NCI-H146 treated with DMSO at 0.1 percent for 48 hours (cell line): ENCODE measurements around the gene IGFBP1.

Experiments
- DNase-seq: peaks from one replicate; lab custom pipeline; 2025; ENCODE audit not compliant: unreplicated experiment; lab: John Stamatoyannopoulos, UW

Gene IGFBP1

GRCh38 chr7:45898222-45898621 is 9.9 kb downstream of the IGFBP1 start:
- no peak for DNase-seq

DNA sequence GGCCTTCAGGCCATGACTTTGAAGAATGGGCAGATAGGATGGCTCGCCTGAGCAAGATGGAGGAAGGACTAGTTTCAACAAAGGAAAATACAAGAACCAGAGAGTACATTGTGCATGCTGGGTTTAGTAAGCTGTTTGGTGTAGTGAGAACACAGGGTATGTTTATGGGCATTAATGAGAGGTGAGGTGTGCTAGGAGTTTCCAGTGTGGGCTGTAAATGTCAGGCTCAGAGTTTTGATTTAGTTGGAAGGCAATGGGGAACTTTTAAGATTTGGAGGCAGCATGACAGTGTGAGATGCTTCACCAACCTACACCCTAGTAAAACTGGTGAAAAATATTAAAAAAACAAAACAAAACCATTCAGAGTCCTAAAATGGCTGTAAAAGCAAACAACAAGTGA is 13.3 kb downstream of the IGFBP1 start:
- no peak for DNase-seq

- DNase-seq, result no peak
These were observed 14.5 kb downstream of the IGFBP1 start for GRCh38 chr7:45902820-45903219.

GRCh38 chr7:45909561-45909960 is 21.3 kb downstream of the IGFBP1 start:
- no peak for DNase-seq

- DNase-seq, result no peak
These were observed 22.6 kb downstream of the IGFBP1 start for GRCh38 chr7:45910855-45911254.

- DNase-seq, result no peak
These were observed 23.0 kb downstream of the IGFBP1 start for GRCh38 chr7:45911311-45911710.

GRCh38 chr7:45912972-45913371 is 24.7 kb downstream of the IGFBP1 start:
- DNase-seq, result no peak

DNA sequence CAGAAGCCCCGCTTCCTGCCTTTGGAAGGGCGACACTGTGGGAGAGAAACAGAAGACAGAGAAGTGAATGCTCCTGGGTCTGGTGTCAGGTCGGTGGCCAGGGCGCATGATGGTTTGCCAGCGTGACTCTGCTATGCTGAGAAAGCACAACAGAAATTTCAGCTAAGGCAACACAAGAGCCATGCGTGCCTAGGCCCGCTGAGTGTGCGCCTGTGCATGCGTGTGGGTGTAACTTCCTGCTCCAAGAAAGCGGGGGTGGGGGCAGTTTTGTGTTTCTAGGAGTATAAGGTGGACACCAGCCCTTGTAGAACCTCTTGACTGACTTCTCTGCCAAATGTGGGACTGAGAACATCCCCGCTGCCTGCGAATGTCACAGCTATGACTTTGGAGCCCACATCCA is 26.6 kb downstream of the IGFBP1 start:
- DNase-seq, result no peak

DNA sequence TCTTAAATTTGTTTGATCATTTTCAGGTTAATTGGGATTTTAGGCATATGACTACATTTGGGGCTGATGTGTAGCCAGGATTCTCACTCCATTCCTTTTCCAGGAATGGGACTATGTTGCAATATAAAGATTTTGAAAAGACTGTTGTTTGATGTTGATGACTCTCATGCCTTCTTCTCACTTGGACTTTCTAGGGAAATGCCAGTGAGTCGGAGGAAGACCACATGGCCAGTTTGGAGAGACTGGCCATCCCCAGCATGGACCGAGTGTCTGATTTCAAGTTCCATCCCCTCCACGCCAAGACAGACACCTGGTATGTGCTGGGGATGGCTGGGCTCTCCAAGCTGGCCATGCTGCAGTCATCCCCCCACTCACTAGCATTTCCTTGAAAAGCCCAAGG is 27.3 kb downstream of the IGFBP1 start:
- no peak for DNase-seq

- DNase-seq, result no peak
These were observed 28.8 kb downstream of the IGFBP1 start for GRCh38 chr7:45917064-45917463.

- DNase-seq, result peak; percentile 29
These were observed 29.4 kb downstream of the IGFBP1 start for GRCh38 chr7:45917658-45918057.

- DNase-seq, result no peak
These were observed 30.3 kb downstream of the IGFBP1 start for GRCh38 chr7:45918556-45918955.

DNA sequence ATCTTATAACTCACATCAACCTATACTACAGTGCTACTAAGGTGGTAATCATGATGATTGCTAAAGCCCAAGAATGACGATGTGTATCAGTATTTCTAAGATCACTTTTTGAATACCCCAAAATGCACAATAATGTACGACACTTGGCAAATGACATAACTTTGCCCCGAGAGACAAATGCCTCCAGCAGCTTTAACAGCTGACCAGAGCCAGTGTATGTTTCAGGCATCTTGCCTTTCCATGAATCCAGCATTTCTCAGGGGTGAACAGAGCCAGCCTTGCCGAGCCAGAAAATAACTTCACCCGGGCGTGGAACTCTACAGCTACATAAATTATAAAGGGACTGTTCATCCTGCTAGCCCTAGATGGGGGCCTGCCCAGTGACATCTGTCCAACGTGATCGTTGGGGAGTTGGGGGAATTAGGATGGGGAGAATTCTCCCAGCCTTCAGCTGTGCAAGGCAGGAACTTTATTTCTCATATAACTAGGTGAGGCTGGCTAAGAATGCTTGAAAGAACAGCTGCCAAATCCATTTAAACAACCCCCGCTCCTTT is 31.0 kb downstream of the IGFBP1 start:
- no peak for DNase-seq

- DNase-seq, result no peak
These were observed 31.7 kb downstream of the IGFBP1 start for GRCh38 chr7:45919993-45920459.

DNA sequence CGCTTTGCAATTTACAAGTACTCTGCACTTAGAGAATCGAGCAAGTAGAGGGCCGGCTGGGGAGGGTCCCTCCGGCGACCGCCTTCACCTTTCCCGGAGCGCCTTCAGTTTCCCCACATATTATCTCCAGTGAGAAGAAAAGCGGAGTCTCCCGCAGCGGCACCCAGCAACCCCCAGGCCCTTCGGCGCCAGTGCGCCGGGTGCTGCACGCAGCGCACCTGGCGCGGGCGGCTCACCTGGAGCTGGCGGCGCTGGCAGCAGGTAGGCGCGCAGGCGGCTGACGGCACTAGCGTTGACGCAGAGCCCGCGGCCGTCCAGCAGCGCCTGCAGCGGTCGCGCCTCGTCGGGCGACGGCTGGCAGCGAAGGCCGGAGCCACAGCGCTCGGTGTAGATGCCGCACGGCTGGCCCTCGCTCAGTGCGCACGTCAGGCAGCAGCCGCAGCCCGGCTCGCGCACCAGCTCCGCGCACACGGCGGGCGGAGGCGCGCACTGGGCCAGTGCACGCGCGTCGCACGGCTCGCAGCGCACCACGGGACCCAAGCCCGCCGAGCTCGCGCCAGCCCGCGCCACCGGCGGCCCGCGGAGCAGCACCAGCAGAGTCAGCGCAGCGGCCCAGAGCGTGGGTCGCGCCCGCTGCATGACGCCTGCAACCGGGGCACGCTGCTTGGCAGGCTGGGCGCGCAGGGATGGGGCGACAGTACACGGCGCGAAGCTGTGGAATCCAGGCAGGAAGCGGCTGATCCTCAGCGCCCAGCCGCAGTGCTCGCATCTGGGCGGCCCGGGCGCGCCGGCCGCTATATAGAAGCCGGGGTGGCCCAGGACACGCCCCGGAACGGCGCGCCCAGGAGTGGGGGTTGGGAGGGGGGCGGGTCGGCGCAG is 32.5 kb downstream of the IGFBP1 start, which contains the start of gene IGFBP3:
Gene IGFBP3 (minus strand): TSS at position 771 of the 879 bp plus-strand sequence. CDS start 132 bp downstream, at position 639.
- DNase-seq, result peak; percentile 33

DNA sequence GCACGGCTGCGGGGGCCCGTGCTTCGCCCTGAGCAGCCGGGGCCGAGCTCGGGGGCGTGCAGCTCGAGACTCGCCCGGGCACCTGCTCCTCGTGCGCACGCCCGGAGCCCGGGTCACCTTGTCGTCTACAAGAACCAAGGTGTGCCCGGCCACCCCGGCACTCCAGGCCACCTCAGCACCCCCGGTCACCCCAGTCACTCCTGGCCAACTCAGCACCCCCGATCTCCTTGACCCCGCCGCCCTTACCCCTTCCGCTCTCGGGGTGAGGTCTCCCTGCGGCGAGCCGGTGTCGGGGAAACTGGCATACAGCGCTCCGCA is 33.1 kb downstream of the IGFBP1 start:
- DNase-seq, result no peak

DNA sequence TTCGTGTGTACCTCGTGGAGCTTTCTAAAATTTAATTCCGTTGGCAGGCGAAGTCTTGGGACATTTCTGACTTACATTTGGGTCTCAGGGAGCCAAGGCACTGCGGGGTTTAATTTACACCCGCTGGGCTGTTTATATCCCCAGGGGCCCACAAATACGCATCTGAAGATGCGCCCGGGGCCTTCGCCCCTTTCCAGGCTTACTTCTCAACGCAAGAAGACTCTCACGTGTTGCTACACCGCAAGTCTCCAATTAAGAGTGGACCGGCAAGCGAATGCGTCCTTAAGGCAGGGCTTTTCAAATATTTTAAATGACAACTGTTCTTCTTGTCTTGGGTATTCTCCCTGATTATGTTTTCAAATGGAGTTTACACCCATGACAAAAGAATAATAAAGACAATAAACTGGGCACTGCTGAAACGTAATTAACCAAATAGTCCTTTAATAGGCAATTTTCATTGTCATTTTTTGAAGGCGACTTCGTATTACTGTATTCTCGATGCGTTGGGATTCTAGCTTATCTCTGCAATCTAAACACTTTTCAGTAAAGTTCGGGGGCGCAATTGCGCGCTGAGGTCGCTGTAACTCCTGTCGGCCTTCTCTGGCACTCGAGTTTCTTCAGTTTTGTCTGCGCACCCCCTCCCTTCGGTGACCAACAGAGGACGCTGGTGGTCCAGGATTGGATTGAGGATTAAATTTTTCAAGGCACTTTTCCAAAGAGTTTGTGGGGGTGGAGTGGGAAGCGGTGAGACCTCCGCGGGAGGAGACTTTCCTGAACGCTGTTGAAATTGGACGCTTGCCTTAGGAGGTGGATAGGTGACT is 33.6 kb downstream of the IGFBP1 start:
- no peak for DNase-seq

DNA sequence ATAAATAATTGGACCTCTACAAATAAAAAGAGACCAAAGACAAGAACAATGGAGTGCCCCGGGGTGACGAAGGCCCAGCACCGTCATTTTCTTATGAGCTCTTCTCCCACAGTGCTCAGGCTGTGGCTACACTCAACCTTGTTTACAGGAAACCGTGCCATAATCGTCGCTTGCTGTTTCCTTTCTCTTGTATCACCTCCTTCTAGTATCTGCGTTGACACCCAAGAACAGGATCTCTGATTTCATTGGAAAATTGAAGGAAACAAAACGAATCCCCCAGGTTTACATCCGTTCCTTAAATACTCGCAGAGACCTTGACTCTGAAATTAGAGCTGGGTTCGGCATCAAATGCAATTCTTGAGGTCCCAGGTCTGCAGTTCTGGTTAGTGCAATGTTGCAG is 34.5 kb downstream of the IGFBP1 start:
- no peak for DNase-seq

GRCh38 chr7:45923290-45923689 is 35.0 kb downstream of the IGFBP1 start:
- DNase-seq, result peak; percentile 10

GRCh38 chr7:45923818-45924217 is 35.5 kb downstream of the IGFBP1 start:
- no peak for DNase-seq

DNA sequence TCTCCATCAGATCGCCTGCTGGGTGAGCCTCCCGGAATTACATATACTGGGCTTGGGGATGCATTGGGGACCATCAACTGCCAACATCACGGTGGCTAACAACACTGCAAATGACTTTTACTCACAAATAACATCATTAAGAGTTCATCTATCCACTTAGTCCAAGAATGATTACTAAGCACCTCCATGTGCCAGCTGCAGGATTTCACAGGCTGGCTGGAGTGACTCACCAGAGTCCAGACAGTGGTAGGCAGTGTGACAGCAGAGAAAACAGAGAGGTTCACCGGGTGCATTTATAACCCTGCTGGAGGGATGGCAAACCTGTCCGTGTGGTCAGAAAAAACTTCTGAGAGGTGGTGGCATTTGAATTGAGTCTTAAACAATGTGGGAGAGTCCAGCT is 36.0 kb downstream of the IGFBP1 start:
- DNase-seq, result no peak

DNA sequence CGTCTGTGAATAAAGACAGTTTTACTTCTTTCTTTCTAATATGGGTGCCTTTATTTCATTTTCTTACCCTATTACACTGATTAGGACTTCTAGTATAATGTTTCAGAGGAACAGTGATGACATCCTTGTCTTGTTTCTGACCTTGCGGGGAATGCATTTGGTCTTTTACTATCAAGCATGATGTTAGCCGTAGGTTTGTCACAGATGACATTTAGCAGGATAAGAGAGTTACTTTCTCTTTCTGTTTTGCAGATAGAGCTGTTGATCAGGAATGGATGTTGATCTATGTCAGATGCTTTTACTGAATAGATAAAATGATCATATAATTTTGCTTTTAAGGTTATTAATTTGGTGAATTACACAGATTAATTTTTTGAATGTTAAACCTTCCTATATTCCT is 39.4 kb downstream of the IGFBP1 start:
- DNase-seq, result no peak
